IPS-18c (cell line): ENCODE results near the gene PRR3.

Experiments used
- H3K4me3 ChIP-seq: 2 replicates; pipeline ENCODE4 v1.7.0; 2013; ENCODE audit warnings: low read depth, mild to moderate bottlenecking, low read length, moderate library complexity; ENCODE audit not compliant: insufficient read depth
- H3K9me3 ChIP-seq: one replicate; pipeline ENCODE4 v1.6.1; 2013; ENCODE audit warnings: mild to moderate bottlenecking, low read length, moderate library complexity; ENCODE audit not compliant: control insufficient read depth, insufficient read depth

Gene PRR3

DNA sequence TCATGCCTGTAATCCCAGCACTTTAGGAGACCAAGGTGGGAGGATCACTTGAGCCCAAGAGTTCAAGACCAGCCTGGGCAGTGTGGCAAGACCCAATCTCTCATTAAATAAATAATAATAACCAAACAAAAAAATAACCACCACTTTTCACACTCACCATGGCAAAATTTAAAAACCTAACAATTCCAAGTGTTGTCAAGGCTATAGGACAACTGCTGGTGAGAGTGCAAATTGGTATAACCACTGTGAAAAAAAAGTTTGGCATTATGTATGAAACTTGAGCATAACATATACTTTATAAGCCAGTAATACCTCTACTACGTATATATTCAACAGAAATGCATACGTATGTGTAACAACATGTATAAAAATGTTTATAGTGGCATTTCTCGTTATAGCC is 3.8 kb downstream of the PRR3 start:
- no peaks in the 10 kb centered on the region for H3K9me3 ChIP-seq
- no peak overlapping the region for H3K4me3 ChIP-seq

DNA sequence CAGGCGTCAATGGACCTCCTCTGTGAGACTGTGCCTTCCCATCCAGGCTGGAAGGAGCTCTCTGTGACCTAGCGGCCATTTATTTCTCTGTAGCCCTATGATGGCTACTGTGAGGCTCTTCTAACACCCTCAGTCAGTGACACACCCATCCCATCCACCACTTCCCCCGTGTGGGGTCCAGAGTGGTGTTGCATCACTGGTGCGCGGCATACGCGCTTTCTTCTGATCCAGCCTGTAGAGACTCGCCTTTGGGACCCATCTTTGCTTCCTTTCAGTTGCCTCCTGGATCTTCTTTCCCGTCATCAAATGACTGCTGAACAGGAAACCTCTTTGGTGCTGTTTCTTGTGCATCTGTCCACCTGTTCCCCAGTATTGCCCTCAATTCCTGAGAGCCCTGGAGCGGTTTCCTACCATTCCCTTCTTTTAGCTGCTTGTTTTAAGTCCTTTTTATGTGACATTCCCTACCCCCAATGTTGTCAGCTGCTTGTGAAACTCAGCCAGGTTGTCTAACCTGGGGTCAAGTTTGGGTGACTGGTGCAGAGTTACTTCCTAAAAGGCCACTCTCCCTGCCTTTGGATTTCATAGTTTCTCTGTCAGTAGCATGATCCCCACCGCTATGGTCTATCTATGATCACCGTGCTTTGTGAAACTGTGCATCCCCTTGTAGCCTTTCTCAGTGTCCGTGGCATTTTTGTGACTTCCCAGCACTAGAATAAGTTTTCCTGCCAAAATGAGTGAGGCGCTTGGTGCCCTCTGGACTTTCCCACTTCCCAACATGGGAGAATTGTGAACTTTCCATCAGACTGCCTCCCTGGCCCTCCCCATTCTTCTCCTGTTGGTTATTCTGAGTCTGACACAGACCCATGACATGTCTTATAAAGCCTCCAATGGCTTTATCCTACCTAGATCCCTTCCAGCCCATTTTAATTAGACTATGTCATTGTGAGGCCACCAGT is 5.7 kb downstream of the PRR3 start:
- no peaks in the 10 kb centered on the region for H3K9me3 ChIP-seq
- H3K4me3 ChIP-seq, result no peak overlapping the region

DNA sequence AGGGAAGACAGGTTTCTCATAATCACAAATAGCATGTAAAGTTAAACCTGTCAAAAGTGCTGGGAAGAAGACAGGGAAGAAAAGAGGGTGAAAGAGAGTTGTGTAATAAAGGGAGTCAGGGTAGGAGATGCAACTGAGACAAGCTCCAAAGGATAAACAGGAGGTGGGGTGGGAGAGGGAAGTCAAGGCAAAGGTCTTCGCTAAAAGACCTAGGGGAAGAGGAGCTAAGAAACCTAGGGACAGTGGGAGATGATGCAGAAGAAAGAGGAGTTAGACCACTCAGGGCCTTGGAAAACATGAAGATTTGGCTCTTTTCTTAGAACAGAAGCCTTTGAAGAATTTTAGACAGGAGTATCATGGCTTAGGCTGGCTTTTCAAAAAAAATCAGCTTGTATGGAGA is 7.0 kb downstream of the PRR3 start:
- Histone ChIP-seq H3K4me3 (no peak overlapping the region), H3K9me3 (no peaks in the 10 kb centered on the region)

DNA sequence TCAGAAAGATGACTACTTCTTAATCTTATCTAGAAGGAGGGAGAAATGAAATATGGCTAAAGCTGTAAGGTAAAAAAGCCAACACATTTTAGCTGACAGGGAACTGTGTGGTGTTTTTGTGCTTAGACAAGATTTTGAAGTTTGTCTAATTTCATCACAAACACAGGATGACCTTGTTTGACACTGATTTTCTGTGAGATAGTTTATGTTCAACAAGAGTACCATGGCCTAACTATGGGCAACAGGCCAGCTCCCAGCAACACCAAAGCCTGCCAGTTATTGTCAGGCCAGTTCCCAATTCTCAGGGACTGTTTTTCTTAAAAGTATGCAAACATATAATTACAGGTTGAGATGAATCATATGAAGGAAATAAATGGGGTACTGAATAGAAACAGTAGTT is 8.7 kb downstream of the PRR3 start:
- Histone ChIP-seq H3K4me3 (no peak overlapping the region), H3K9me3 (no peaks in the 10 kb centered on the region)

DNA sequence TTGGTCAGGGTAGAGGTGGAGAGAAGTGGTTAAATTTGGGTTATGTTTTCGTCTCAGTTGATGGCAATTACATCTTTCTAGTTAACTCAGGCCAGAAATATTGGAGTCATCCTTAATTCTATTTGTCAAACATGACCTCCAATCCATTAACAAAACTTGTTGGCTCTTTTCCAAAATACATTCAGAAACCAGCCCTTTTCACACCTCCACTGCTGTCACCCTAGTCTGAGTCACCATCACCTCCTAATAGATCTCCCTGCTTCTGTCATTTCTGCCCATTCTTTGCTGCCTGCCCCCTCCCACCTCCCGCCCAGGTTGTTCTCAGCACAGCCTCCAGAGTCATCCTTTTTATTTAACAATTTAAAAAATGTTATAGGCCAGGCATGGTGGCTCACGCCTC is 11.2 kb downstream of the PRR3 start:
- H3K4me3 ChIP-seq, result no peak overlapping the region
- H3K9me3 ChIP-seq, result no peaks in the 10 kb centered on the region

DNA sequence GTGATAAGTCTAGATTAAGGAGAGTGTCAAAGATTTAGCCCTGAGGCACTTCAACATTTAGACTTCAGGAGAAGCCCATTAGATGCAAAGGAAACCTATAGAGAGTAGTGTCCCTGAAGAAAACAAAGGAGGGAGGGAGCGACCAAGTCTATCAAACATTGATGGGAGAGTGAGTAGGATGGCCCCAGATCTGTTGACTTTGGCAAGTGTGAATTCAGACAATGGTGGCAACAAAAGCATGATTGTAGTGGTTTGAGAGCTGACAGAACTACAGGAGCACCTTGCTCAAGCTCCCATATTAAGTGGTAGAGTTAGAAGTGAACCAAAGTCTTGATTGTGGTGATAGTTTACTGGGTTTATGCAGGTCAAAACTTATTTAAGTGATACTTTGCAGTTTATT is 13.2 kb downstream of the PRR3 start:
- peak overlapping the region; percentile 99 for H3K4me3 ChIP-seq
- H3K9me3 ChIP-seq, result no peaks in the 10 kb centered on the region

DNA sequence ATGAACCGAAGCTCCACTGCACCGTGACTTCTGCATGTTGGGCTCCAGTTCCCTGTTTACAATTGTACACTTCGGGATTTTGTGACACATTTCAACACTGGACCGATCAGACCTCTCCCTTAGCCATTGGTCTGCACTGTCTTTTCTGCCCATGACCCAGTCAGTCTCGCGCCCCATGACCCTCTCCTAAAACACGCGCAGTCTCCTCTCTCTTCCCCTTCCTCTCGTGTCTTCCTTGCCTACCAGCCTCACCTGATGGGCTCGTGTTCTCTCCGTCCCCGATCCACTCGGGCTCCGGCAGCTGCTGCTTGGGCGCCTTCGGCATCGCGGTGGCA is 13.6 kb downstream of the PRR3 start:
- H3K4me3 ChIP-seq, result peak overlapping the region; percentile 99
- H3K9me3 ChIP-seq, result no peaks in the 10 kb centered on the region

DNA sequence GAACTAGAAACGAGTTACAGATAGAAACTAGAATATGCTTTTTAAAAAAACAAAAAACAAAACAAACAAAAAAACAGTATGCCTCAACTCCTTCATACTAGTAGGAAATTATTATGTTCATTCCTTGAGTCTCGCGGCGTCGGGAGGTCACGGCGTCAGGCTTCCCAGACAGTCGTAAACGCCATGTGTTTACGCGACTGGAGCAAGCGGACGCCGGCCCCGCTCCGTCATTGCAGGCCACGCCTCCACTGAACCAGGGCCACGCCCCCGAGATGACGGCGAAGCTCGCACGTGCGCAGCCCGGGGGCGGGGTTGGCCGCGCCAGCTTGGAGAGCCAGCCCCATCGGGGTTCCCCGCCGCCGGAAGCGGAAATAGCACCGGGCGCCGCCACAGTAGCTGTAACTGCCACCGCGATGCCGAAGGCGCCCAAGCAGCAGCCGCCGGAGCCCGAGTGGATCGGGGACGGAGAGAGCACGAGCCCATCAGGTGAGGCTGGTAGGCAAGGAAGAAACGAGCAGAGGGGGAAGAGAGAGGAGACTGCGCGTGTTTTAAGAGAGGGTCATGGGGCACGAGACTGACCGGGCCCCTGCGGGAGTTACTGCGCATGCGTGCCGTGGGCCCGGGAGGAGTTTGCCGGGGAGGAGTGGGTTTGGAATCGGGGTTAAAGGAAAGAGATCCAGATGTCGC is 14.1 kb downstream of the PRR3 start, which contains the start of gene ABCF1:
Gene ABCF1 (plus strand): TSS at position 368 of the 687 bp plus-strand sequence. CDS start 46 bp downstream, at position 414.
- Histone ChIP-seq H3K4me3 (peak within 1 kb of the TSS; percentile 99), H3K9me3 (no peaks in the 10 kb centered on the region)

DNA sequence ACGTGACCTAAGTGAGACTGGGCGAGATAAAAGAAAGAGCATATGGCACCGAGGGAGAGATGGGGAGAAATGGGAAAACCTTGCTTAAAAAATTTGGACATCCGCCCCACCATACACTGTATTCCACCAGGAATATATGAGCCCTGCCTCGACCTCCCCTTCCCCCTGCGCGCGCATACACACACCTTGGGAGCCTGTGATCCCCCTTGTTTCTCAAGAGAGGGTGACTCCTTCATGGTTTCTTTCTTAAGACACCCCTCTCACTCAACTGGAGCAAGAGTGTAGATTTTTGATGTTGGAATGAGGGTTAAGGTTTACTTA is 14.6 kb downstream of the PRR3 start:
- H3K4me3 ChIP-seq, result peak overlapping the region; percentile 99
- no peaks in the 10 kb centered on the region for H3K9me3 ChIP-seq

DNA sequence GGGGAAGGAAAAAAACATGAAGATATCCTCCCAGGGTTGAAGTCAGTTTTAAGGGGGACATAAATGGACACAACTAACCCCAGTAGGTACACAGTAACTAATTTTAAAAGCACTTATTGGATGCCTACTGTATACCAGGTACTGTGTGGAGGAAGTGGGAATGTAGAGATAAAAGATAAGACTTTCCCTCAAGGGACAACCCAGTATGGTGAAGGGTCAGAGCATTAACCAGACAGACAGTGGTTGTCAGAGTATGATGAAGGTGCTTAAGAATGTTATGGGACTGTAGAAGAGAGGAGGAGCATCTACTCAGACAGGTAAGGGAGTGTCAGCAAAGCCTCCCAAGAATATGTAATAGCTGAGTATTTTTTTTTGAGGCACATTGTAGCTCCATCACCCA is 15.1 kb downstream of the PRR3 start:
- H3K4me3 ChIP-seq, result peak overlapping the region; percentile 99
- no peaks in the 10 kb centered on the region for H3K9me3 ChIP-seq

DNA sequence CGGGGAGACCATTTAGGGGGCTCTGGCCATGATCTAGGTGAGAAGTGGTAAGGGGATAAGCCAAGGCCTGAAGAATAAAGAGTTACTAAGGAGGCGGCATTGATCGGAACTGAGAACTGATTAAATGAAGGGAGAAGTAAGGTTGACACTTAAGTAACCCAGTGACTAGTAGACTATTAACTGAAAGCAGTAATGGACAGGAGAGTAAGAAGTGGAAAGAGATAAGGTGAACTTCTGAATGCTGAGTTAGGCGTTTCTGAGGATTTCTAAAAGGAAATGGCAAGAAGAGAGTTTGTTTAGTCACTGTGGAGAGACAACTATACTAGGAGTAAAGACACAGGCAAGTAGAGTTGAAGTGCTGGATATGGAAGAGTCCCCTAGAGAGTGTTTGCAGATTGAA is 16.0 kb downstream of the PRR3 start:
- H3K4me3 ChIP-seq, result no peak overlapping the region
- H3K9me3 ChIP-seq, result no peaks in the 10 kb centered on the region

DNA sequence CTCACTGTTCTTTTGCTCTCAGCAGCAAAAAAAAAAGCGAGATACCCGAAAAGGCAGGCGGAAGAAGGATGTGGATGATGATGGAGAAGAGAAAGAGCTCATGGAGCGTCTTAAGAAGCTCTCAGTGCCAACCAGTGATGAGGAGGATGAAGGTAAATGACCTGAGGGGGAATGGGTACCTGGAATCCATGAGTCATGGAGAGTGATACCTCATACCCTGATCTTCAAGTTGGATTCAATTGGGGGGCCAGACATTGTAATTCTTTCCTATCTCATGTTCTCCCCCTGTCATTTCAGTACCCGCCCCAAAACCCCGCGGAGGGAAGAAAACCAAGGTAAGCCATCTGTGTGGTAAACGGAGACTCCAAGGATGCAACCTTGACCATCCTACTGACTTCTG is 21.0 kb downstream of the PRR3 start:
- Histone ChIP-seq H3K4me3 (no peak overlapping the region), H3K9me3 (no peaks in the 10 kb centered on the region)

DNA sequence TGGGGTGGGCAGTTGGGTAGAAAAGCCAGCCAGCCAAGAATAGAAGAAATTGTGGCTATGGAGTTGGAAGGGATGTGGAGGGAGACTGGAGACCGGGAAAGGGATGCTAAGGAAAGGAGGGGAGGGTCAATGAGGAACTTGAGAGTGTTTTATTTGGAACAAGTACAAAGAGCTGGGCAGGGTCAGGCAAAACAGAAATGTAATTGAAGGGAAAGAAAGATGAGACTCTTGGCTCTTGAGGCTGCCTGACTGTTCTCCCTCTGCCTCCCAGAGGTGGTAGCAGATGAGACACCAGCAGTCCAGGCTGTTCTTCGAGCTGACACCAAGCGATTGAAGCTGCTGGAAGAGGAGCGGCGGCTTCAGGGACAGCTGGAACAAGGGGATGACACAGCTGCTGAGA is 26.8 kb downstream of the PRR3 start:
- no peak overlapping the region for H3K4me3 ChIP-seq

DNA sequence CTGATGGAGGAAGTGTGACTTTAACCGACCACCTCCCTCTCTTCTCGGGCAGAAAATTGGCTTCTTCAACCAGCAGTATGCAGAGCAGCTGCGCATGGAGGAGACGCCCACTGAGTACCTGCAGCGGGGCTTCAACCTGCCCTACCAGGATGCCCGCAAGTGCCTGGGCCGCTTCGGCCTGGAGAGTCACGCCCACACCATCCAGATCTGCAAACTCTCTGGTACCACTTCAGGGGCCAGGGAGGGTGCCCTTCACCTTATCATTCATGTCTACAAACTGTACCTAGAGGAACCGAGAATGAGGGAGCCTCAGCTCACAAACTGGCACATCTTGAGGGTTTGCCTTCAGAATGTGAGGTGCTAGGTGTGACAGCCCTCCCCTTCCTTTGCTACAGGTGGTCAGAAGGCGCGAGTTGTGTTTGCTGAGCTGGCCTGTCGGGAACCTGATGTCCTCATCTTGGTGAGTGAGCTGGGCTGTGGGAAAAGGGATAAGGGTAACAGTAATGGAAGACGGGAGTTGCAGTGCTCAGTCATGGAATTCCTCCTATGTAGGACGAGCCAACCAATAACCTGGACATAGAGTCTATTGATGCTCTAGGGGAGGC is 32.8 kb downstream of the PRR3 start:
- H3K4me3 ChIP-seq, result no peak overlapping the region
- H3K9me3 ChIP-seq, result no peaks in the 10 kb centered on the region

More for the DNA sequence above, 26.8 kb downstream of the PRR3 start:
- no peaks in the 10 kb centered on the region for H3K9me3 ChIP-seq

DNA sequence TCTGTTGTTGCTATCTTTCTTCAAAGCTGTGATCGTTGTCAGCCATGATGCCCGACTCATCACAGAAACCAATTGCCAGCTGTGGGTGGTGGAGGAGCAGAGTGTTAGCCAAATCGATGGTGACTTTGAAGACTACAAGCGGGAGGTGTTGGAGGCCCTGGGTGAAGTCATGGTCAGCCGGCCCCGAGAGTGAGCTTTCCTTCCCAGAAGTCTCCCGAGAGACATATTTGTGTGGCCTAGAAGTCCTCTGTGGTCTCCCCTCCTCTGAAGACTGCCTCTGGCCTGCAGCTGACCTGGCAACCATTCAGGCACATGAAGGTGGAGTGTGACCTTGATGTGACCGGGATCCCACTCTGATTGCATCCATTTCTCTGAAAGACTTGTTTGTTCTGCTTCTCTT is 33.4 kb downstream of the PRR3 start:
- no peak overlapping the region for H3K4me3 ChIP-seq
- no peaks in the 10 kb centered on the region for H3K9me3 ChIP-seq

DNA sequence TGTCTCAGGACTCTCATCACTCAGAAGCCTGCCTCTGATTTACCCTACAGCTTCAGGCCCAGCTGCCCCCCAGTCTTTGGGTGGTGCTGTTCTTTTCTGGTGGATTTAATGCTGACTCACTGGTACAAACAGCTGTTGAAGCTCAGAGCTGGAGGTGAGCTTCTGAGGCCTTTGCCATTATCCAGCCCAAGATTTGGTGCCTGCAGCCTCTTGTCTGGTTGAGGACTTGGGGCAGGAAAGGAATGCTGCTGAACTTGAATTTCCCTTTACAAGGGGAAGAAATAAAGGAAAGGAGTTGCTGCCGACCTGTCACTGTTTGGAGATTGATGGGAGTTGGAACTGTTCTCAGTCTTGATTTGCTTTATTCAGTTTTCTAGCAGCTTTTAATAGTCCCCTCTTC is 33.9 kb downstream of the PRR3 start:
- H3K9me3 ChIP-seq, result no peaks in the 10 kb centered on the region
- no peak overlapping the region for H3K4me3 ChIP-seq

DNA sequence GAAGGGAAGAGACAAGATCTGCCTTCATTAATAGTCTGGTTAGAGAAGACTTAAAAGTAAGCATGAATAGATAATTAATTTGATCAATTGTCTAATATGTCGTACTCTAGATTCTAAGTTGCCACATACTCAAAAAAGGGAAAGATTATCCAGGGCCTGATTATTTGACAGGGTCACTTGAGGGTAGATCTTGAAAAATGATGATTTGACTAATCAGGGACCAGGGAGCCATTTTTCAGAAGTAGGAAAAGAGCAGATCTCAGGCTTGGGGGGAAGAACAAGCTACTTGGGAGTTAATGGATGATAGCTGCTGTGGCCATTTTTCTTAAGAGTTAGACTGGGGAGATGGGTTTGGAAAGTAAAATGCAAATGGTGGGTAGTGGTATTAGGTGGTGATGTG is 35.2 kb downstream of the PRR3 start:
- H3K4me3 ChIP-seq, result no peak overlapping the region
- H3K9me3 ChIP-seq, result no peaks in the 10 kb centered on the region
